Measurements from ENCODE around the gene FCGR3B.
"Not testable (repeated sequence)": the region's sequence is repeated elsewhere in the genome, so short reads cannot be mapped to it uniquely, and the experiment has no call there.

The FCGR3B gene

DNA sequence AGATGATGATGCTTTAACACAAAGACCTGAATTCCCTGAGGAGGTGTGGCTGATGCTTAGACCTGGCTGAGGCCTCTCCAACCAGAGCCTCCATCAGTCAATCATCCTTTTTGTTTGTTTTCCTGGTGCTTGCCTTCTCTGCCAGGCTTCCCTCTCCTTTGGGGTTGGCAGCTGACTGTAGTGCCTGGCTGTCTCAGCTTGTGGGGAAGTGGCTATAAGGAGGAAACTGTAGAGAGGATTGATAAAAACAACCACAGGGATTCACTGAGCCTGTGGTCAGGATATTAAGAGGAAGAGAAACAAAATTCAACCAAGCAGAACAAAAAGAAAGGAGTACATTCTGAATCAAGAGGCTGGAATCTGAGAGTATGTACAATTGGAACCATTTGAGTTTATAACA is 54.3 kb downstream of the FCGR3B start:
- DNase-seq (ENCODE audit: insufficient read length): not testable (repeated sequence)
- FAIRE-seq: peak; percentile 70

All from GM12892 (cell line).